HepG2 (cell line): ENCODE data around the gene VAC14. TPM values are rescaled to one million over a fixed set of nuclear protein-coding genes. Genes with fewer than 3 reads are reported as not detected.
A peak's percentile ranks its signal among the peaks of the same experiment; 100 is the strongest.

ENCODE experiments used
- CHD2 ChIP-seq: IDR thresholded peaks from 2 replicates; pipeline ENCODE4 v1.6.1; 2011; ENCODE audit warnings: low read depth, low read length, improper control_type of control experiment
- DRAP1 ChIP-seq: IDR thresholded peaks from 2 replicates; pipeline ENCODE4 v1.6.1; 2016; ENCODE audit warnings: missing genetic modification reagents, missing compliant biosample characterization
- EEA1 ChIP-seq: sonication (generic); formaldehyde crosslinking; IDR thresholded peaks from 2 replicates; pipeline ENCODE4 v1.5.1; 2020; ENCODE audit warnings: mild to moderate bottlenecking, missing genetic modification reagents, borderline replicate concordance
- FOXA3 ChIP-seq: IDR thresholded peaks from 2 replicates; pipeline ENCODE4 v1.6.1; 2016; ENCODE audit warnings: missing genetic modification reagents, missing compliant biosample characterization
- KDM2A ChIP-seq: sonication (generic); formaldehyde crosslinking; IDR thresholded peaks from 2 replicates; pipeline ENCODE4 v1.4.0; 2020; ENCODE audit warnings: low read depth, missing genetic modification reagents, borderline replicate concordance
- MTF2 ChIP-seq: sonication (generic); formaldehyde crosslinking; IDR thresholded peaks from 2 replicates; pipeline ENCODE4 v1.5.0; 2020; ENCODE audit warnings: missing genetic modification reagents, borderline replicate concordance
- NCOA5 ChIP-seq: sonication (generic); formaldehyde crosslinking; IDR thresholded peaks from 2 replicates; pipeline ENCODE4 v1.4.0; 2020; ENCODE audit warnings: missing genetic modification reagents
- PTBP1 ChIP-seq: fragments of 200-400 bp; formaldehyde crosslinking; IDR thresholded peaks from 2 replicates; pipeline ENCODE4 v1.6.1; 2018; ENCODE audit warnings: low read length, low read depth; ENCODE audit not compliant: poor library complexity, severe bottlenecking
- RAD51 ChIP-seq: fragments of 450-650 bp; IDR thresholded peaks from 2 replicates; pipeline ENCODE4 v1.6.1; 2016; ENCODE audit warnings: borderline replicate concordance
- RFX5 ChIP-seq: IDR thresholded peaks from 2 replicates; pipeline ENCODE4 v1.6.1; 2011; ENCODE audit warnings: low read depth, low read length, improper control_type of control experiment
- STAG1 ChIP-seq: sonication (generic); formaldehyde crosslinking; IDR thresholded peaks from 2 replicates; pipeline ENCODE4 v1.4.0; 2020; ENCODE audit warnings: missing genetic modification reagents
- TBX2 ChIP-seq: sonication (generic); formaldehyde crosslinking; IDR thresholded peaks from 2 replicates; pipeline ENCODE4 v1.5.0; 2020; ENCODE audit warnings: missing genetic modification reagents, mild to moderate bottlenecking, borderline replicate concordance
- TSC22D2 ChIP-seq: sonication (generic); formaldehyde crosslinking; IDR thresholded peaks from 2 replicates; pipeline ENCODE4 v1.5.1; 2020; ENCODE audit warnings: missing genetic modification reagents, mild to moderate bottlenecking, borderline replicate concordance
- ZBTB38 ChIP-seq: sonication (generic); formaldehyde crosslinking; IDR thresholded peaks from 2 replicates; pipeline ENCODE4 v1.5.1; 2020; ENCODE audit warnings: mild to moderate bottlenecking, missing genetic modification reagents
- ZFP41 ChIP-seq: sonication (generic); formaldehyde crosslinking; IDR thresholded peaks from 2 replicates; pipeline ENCODE4 v1.4.0; 2020; ENCODE audit warnings: mild to moderate bottlenecking, missing genetic modification reagents, borderline replicate concordance
- ZGPAT ChIP-seq: IDR thresholded peaks from 2 replicates; pipeline ENCODE4 v1.6.1; 2016; ENCODE audit warnings: mild to moderate bottlenecking
- ZNF121 ChIP-seq: sonication (generic); formaldehyde crosslinking; IDR thresholded peaks from 2 replicates; pipeline ENCODE4 v1.5.0; 2020; ENCODE audit warnings: mild to moderate bottlenecking, missing genetic modification reagents
- ZNF235 ChIP-seq: sonication (generic); formaldehyde crosslinking; IDR thresholded peaks from 2 replicates; pipeline ENCODE4 v1.8.1; 2023; ENCODE audit warnings: mild to moderate bottlenecking, missing genetic modification reagents, borderline replicate concordance
- ZNF431 ChIP-seq: sonication (generic); formaldehyde crosslinking; IDR thresholded peaks from 2 replicates; pipeline ENCODE4 v1.9.0; 2022; ENCODE audit warnings: missing genetic modification reagents, low read depth, mild to moderate bottlenecking, borderline replicate concordance
- ZNF574 ChIP-seq: sonication (generic); formaldehyde crosslinking; IDR thresholded peaks from 2 replicates; pipeline ENCODE4 v1.4.0; 2020; ENCODE audit warnings: missing genetic modification reagents
- ZNF7 ChIP-seq: IDR thresholded peaks from 2 replicates; pipeline ENCODE4 v1.6.1; 2016; ENCODE audit warnings: missing biosample characterization, missing genetic modification reagents
- polyA plus RNA-seq, 8 experiments: library from polyadenylated mRNA; depleted of rRNA in 3 of 8; stranded (reverse) in 7 of 8; unstranded in 1 of 8; fragments of >200 nt; fragmentation: Illumina TruSeq in 4 of 8; extraction: Trizol in 4 of 8; gene quantifications; 2 replicates each; pipeline versions ENCODE4 v1.2.1 to v1.2.3, GENCODE V29; 2011 to 2016; ENCODE audit warnings: low read depth in 4 of 8, missing spikeins in 1 of 8, mixed read lengths in 1 of 8; ENCODE audit not compliant: insufficient read depth in 1 of 8
- total RNA-seq, 5 experiments: library from RNA; depleted of rRNA; stranded (reverse); fragments of >200 nt; fragmentation: Illumina TruSeq; extraction: Trizol; gene quantifications; 2 replicates each; pipeline ENCODE4 v1.2.3, GENCODE V29; 2016; ENCODE audit warnings: low read depth in 1 of 5
- TF ChIP-seq, protein P1 (sequence below): sonication (generic); formaldehyde crosslinking; IDR thresholded peaks from 2 replicates; pipeline ENCODE4 v1.4.0; 2020; ENCODE audit warnings: missing genetic modification reagents, borderline replicate concordance

The VAC14 gene
- total and polyA plus RNA-seq, 2 of the 13 experiments (the other 11 are each of a cell fraction or from before 2014, with no cell fraction given) = 23.5 to 24.6 TPM

- TF ChIP-seq, protein P1, sequence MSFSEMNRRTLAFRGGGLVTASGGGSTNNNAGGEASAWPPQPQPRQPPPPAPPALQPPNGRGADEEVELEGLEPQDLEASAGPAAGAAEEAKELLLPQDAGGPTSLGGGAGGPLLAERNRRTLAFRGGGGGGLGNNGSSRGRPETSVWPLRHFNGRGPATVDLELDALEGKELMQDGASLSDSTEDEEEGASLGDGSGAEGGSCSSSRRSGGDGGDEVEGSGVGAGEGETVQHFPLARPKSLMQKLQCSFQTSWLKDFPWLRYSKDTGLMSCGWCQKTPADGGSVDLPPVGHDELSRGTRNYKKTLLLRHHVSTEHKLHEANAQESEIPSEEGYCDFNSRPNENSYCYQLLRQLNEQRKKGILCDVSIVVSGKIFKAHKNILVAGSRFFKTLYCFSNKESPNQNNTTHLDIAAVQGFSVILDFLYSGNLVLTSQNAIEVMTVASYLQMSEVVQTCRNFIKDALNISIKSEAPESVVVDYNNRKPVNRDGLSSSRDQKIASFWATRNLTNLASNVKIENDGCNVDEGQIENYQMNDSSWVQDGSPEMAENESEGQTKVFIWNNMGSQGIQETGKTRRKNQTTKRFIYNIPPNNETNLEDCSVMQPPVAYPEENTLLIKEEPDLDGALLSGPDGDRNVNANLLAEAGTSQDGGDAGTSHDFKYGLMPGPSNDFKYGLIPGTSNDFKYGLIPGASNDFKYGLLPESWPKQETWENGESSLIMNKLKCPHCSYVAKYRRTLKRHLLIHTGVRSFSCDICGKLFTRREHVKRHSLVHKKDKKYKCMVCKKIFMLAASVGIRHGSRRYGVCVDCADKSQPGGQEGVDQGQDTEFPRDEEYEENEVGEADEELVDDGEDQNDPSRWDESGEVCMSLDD (CRISPR knock-in tag) = no peak
- TF ChIP-seq STAG1 (CRISPR knock-in tag) (peak; percentile 97), FOXA3 (CRISPR knock-in tag) (0 out of 2 replicates have a peak, but pooled peaks have one; percentile 10), TBX2 (CRISPR knock-in tag) (peak; percentile 19), RFX5 (0 out of 2 replicates have a peak, but pooled peaks have one; percentile 20), ZNF431 (CRISPR knock-in tag) (no peak), ZGPAT (CRISPR knock-in tag) (0 out of 2 replicates have a peak, but pooled peaks have one; percentile 24), RAD51 (no peak), CHD2 (no peak), ZBTB38 (CRISPR knock-in tag) (peak; percentile 92), ZFP41 (CRISPR knock-in tag) (peak; percentile 75; the same call in 1 of the 2 replicates), ZNF574 (CRISPR knock-in tag) (no peak), ZNF7 (CRISPR knock-in tag) (no peak), NCOA5 (CRISPR knock-in tag) (no peak), EEA1 (peak; percentile 58; the same call in 1 of the 2 replicates), MTF2 (CRISPR knock-in tag) (0 out of 2 replicates have a peak, but pooled peaks have one; percentile 33), TSC22D2 (no peak), ZNF235 (CRISPR knock-in tag) (no peak), ZNF121 (0 out of 2 replicates have a peak, but pooled peaks have one; percentile 7), PTBP1 (no peak), DRAP1 (CRISPR knock-in tag) (no peak), KDM2A (peak; percentile 44; the same call in 1 of the 2 replicates)
Measured at GRCh38 chr16:70770626-70771552, 30.1 kb downstream of the VAC14 start (continued).
